ENCODE data around the gene FHIT.

FHIT gene

DNA sequence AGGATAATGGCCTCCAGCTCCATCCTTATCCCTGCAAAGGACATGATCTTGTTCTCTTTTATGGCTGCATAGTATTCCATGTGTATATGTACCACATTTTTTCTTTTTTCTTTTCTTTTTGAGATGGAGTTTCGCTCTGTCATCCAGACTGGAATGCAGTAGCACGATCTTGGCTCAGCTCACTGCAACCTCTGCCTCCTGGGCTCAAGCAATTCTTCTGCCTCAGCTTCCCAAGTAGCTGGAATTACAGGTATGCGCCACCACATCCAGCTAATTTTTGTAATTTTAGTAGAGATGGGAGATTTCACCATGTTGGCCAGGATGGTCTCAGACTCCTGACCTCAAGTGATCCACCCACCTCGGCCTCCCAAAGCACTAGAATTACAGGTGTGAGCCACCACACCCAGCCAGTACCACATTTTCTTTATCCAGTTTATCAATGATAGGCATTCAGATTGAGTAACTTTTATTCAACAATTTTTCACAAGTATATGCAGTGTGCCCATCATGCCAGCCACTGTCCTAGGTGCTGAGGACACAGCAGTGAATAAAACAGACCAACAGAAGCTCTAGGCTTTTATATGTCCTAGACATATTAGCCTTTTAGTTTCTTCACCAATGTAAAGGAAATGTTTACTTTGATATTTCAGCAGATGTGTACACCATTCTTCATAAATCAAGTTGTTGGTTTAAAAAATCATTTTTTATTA lies 815.2 kb downstream of the FHIT start:
- DNase-seq, result no peak

DNA sequence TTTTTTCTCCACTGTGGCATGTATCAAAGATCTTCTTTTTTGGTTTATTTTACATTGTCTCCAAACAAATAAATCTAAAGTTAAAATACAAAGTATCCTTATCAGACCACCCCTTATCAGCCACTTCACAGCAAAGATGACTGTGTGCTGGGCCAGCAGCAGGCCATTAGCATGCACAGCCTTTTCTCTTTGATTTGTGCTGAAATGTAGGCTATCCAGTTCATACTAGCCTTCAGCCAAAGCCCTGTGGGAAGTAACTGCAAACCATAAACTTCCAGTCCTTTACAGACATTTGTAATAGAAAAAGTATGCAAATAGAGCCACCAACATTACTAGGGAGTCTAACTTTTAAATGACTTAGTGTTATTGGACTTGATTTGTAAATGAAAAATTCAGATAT lies 816.3 kb downstream of the FHIT start:
- DNase-seq, result no peak

DNA sequence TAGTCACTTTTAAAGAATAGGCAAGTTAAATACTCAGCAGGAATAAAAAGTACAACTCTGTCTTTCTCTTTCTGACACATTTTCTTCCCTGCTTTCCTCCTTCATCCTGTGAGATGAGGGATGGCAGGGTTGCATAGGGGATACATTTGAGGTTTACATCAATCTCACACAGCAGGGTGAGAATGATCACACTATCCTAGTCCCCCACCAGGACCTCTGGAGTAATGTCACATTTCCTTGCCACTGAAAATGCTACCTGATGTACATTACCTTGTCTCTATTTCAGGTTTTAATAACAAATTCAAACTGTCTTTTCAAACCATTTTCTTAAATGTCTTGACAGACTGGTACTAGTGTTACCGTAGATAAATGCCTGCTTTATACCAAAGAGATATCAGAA lies 816.9 kb downstream of the FHIT start:
- no peak for DNase-seq

- DNase-seq, result no peak
These were observed 819.7 kb downstream of the FHIT start for GRCh38 chr3:60431599-60431958.

GRCh38 chr3:60430205-60430604 lies 821.0 kb downstream of the FHIT start:
- DNase-seq, result no peak

- DNase-seq, result no peak
These were observed 824.1 kb downstream of the FHIT start for GRCh38 chr3:60427109-60427508.

- DNase-seq, result no peak
These were observed 826.3 kb downstream of the FHIT start for GRCh38 chr3:60424942-60425341.

DNA sequence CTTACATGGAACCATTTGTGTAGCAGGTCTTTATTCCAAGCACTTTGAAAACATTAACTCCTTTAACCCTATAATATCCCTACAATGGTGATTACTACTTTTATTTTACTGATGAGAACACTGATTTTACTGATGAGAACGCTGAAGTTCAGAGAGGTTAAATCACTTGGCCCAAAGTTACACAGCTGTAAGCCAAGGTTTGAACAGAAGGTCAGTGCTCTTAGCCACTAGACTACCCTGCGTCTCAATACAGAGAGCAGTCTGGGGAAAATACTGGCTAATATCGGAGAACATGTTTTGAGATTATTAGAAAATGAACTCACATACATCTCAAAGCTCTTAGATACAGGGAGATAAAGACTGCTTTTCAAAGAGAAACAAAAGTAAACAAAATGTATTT lies 827.2 kb downstream of the FHIT start:
- no peak for DNase-seq

- DNase-seq, result no peak
These were observed 827.7 kb downstream of the FHIT start for GRCh38 chr3:60423556-60423955.

DNA sequence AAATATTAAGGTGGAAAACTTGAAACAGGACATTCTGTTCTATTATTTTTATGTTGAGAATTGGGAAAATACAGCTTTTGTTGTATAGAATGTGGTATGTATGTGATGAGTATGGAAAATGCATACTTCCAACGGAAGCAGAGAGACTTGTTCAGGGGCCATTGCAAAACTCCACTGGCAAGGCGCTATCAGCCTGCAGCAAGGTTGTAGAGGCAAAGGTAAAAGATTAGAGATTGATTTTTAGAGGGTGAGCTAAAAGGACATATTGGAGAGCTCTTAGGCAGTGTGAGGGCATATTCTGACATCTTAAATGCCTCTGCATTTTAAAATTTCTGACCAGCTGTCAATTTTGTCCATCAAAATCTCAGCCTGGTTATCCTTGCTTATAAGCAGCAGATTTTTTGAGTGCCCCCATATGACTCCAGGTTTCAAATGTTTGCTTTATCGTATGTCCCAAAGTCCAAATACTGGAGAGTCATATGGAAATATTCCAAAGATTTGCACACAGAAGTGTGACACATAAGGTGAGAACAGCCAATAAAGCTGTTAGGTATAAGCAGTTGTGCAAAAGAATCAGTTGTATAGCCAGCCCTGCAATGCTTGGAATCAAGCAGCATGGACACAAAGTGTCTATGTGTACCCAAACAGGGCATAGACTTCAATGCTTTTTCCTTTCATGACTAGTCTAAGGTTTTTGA lies 829.4 kb downstream of the FHIT start:
- no peak for DNase-seq

DNA sequence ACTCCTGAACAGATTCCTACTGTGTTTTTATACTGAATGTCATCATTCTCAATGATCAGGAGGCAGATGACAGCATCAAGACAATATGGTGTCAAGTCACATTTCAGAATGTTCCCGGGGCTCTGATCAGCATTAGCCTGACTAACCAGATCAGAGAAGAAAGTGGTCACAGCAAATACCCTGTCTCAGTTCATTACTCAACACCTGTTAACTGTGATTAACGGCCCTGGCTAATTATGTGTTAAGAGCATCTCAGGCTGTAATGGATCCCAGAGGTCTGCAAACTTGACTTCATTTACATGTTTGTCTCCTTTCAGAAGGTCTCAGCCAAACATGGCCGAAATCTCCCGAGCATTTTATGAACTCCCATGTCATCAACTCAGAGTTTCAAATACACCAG lies 833.7 kb downstream of the FHIT start:
- no peak for DNase-seq

GRCh38 chr3:60414011-60414410 lies 837.2 kb downstream of the FHIT start:
- no peak for DNase-seq

DNA sequence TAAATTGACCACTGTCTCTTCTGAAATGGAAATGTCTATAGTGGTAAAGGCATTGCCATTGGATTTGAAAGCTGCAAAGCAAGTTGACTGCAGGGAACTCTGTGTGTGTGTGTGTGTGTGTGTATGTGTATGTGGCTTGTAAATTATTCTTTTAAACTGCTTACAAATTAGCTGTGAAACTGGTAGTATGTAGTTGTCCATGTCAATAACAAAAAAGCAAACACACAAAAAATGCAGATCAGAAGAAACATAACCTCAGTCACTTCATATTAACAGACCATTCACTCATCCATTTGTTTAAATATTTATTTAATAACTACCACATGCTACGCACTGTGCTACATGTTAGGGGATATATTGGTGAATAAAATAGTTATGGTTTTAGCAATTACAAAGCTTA lies 837.7 kb downstream of the FHIT start:
- DNase-seq, result no peak

DNA sequence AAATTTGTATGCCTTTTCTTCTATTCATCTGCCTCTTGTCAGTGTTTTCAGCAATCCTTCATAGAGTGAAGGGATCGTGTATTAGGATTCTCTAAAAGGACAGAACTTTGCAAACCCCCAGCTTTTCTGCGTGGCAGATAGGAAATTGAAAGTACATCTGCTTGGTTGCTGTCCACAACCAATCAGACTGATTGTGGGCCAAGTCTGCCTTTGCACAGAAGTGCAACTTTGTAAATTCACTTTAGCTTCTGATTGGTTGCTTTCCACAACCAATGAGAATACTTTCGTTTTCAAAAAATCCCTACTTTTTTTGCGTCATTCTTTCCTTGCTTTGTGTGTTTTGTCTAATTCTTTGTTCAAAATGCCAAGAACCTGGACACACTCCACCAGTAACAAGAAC lies 847.4 kb downstream of the FHIT start:
- DNase-seq, result no peak

DNA sequence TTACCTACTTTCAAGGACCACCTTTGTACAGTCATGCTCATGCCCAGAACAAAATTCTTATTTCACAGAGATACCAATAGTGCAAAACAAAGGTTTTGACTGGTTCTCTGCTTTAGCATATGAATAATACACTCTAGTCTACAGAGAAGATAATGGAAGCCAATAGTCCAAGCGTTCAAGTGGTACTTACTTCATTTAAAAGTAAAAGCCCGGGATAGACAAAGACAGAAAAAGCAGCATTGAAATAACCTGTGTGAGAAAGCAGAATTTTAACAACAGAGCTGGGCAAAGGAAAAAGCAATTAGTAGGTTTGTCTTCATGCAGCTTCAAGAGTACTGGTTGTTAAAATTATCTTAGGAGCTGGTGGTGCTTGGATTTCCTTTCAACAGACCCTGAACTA lies 848.3 kb downstream of the FHIT start:
- no peak for DNase-seq

- DNase-seq, result no peak
These were observed 851.1 kb downstream of the FHIT start for GRCh38 chr3:60399861-60400845.

GRCh38 chr3:60399292-60399691 lies 852.0 kb downstream of the FHIT start:
- DNase-seq, result no peak

DNA sequence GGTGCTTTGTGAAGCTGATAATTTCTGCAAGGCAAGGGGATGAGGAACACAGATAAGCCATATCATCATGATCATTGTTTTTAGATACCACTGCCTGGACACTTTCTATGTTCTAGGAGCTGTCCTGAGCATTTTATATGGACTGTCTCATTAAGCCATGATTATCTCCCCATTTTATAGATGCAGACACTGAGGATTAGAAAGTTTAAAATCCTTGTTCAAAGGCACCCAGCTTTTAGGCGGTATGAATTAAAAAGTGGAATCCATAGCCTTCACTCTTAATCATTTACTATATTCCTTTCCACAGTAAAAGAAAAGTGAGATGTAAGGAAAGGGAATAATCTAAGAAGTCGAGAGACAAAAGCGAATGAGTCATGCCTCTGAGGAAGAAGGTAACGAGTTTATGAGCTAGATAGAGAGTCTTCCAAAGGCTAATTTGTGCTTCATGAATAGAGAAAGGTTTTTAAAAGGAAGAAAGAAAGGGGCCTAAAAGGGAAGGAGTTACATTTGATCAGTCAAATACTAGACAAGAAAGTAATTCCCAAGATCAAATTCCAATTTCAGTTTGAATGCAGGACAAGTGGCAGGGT lies 856.0 kb downstream of the FHIT start:
- DNase-seq, result no peak

- no peak for DNase-seq
These were observed 857.3 kb downstream of the FHIT start for GRCh38 chr3:60393946-60394345.

- DNase-seq, result no peak
These were observed 858.8 kb downstream of the FHIT start for GRCh38 chr3:60392501-60392900.

DNA sequence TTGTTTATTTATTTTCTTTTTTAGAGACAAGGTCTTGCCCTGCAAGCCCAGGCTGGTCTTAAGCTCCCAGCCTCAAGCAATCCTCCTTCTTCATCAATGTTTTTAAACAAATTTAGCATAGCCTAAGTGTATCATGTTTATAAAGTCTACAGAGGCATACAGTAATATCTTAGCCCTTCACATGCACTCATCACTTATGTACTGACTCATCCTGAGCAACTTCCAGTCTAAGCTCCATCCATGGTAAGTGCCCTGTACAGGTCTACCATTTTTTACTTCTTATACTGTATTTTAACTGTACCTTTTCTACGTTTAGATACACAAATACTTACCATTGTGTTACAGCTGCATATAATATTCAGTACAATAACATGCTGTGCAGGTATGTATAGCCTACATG lies 860.0 kb downstream of the FHIT start:
- no peak for DNase-seq

- no peak for DNase-seq
These were observed 862.5 kb downstream of the FHIT start for GRCh38 chr3:60388731-60389130.

DNA sequence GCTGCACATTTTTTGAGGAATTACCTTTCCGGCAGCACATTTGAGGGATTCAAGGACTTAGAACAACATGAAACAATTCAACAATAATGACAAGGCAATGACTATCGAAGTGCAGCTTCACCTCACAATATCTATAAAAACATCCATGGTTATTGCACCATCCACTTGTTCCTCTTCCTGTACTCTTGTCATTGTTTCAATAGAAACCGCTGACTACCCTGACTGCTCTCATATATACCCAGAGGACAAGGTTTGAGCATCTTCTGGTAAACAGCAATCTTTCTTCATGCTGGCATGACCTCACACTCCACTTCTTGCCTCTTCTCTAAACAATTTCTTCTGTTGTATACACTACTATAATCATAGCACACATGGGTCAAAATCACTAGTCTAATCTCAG lies 864.9 kb downstream of the FHIT start:
- DNase-seq, result no peak

All from effector CD8-positive, alpha-beta T cell (primary cell).